Common myeloid progenitor, CD34-positive (primary cell): ENCODE data around the gene LYPD6B.

Source experiments
- CTCF ChIA-PET: fragments of 350-600 bp; sonication (Branson Sonifier 250); formaldehyde crosslinking; loops from one replicate; lab custom pipeline; 2021; ENCODE audit warnings: antibody characterized with exemption; lab: Charles Lee
- POLR2A ChIA-PET: fragments of 350-600 bp; sonication (Branson Sonifier 250); formaldehyde crosslinking; loops from one replicate; lab custom pipeline; 2021; ENCODE audit warnings: antibody characterized with exemption; lab: Charles Lee
- DNase-seq, 3 donors: peaks; one replicate each; pipeline versions ENCODE4 v3.0.0 to v3.0.0-alpha.2; 2013
- H3K27ac ChIP-seq, 2 experiments: 1 replicate in 1 of 2; 2 replicates in 1 of 2; pipeline ENCODE4 v1.7.0; 2013; ENCODE audit warnings: inconsistent platforms in 2 of 2, low read length in 2 of 2, mild to moderate bottlenecking in 2 of 2, low read depth in 1 of 2, moderate library complexity in 1 of 2; ENCODE audit not compliant: severe bottlenecking in 2 of 2, insufficient read depth in 1 of 2, poor library complexity in 1 of 2
- H3K27me3 ChIP-seq, 5 experiments: replicated peaks in 2 of 5; 1 replicate in 3 of 5; 2 replicates in 2 of 5; pipeline versions ENCODE4 v1.6.1 to v1.7.0; 2013; ENCODE audit warnings: low read length in 4 of 5, mild to moderate bottlenecking in 2 of 5, moderate library complexity in 2 of 5, inconsistent platforms in 1 of 5; ENCODE audit not compliant: insufficient read depth in 5 of 5, control insufficient read depth in 4 of 5
- H3K36me3 ChIP-seq, 4 experiments: 1 replicate in 2 of 4; 2 replicates in 2 of 4; pipeline versions ENCODE4 v1.6.1 to v1.7.0; 2013; ENCODE audit warnings: low read length in 3 of 4, control low read depth in 1 of 4, mild to moderate bottlenecking in 1 of 4; ENCODE audit not compliant: control insufficient read depth in 4 of 4, insufficient read depth in 4 of 4
- H3K4me1 ChIP-seq, 4 experiments: 1 replicate in 3 of 4; 2 replicates in 1 of 4; pipeline versions ENCODE4 v1.6.1 to v1.7.1; 2013; ENCODE audit warnings: low read length in 3 of 4, mild to moderate bottlenecking in 3 of 4, control low read depth in 1 of 4, inconsistent platforms in 1 of 4, moderate library complexity in 1 of 4; ENCODE audit not compliant: control insufficient read depth in 4 of 4, insufficient read depth in 4 of 4; ENCODE audit errors: control extremely low read depth in 1 of 4
- H3K4me3 ChIP-seq, 7 experiments: 1 replicate in 4 of 7; 2 replicates in 3 of 7; pipeline versions ENCODE4 v1.5.1 to v1.7.0; 2013; ENCODE audit warnings: mild to moderate bottlenecking in 7 of 7, low read length in 6 of 7, moderate library complexity in 6 of 7, inconsistent platforms in 2 of 7, low read depth in 2 of 7, control low read depth in 1 of 7; ENCODE audit not compliant: insufficient read depth in 4 of 7, control insufficient read depth in 1 of 7; ENCODE audit errors: extremely low read depth in 1 of 7
- H3K9me3 ChIP-seq, 5 experiments: 1 replicate in 4 of 5; 2 replicates in 1 of 5; pipeline versions ENCODE4 v1.6.1 to v1.7.1; 2013; ENCODE audit warnings: low read length in 4 of 5, mild to moderate bottlenecking in 2 of 5, inconsistent platforms in 1 of 5, low read depth in 1 of 5, moderate library complexity in 1 of 5; ENCODE audit not compliant: control insufficient read depth in 4 of 5, insufficient read depth in 2 of 5; ENCODE audit errors: control extremely low read depth in 1 of 5
- WGBS: methylation state at CpG from one replicate; pipeline ENCODE4 v1.1.5; 2013; ENCODE audit not compliant: insufficient coverage; 5-methylcytosine and 5-hydroxymethylcytosine counted together

The LYPD6B gene

DNA sequence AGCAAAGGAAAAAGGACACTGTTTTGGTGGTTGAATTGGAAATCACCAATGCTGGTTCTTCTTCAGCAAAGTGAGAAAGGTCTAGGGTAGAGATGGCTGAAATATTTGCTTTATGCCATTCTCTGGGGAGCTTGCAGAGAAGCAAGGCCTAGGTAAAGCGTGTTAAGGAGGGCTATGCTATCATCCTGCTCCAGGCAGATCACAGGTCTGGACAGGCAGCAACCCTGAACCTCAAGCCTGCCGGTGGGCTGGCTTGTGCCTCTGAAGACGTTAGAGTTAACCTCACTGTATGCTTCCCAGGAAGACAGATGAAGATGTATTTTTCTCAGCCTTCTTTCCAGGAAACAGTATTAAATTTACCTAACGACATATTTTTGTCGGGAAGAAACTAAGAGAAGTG is 153.4 kb downstream of the LYPD6B start:
- DNase-seq, result no peak
- peaks cover 0 to 3% (median 0%) of the 10 kb centered on the region in 5 experiments for H3K27me3 ChIP-seq
- H3K4me1 ChIP-seq, result no peaks in the 10 kb centered on the region
- WGBS, result 97% methylated on average over 3 of the region's 5 CpGs
- CTCF ChIA-PET, result no interaction called here
- POLR2A ChIA-PET, result no interaction called here
- no peak overlapping the region for H3K4me3 ChIP-seq
- H3K27ac ChIP-seq, result no peak overlapping the region
- H3K9me3 ChIP-seq, result no peaks in the 10 kb centered on the region
- H3K36me3 ChIP-seq, result no peaks in the 10 kb centered on the region

DNA sequence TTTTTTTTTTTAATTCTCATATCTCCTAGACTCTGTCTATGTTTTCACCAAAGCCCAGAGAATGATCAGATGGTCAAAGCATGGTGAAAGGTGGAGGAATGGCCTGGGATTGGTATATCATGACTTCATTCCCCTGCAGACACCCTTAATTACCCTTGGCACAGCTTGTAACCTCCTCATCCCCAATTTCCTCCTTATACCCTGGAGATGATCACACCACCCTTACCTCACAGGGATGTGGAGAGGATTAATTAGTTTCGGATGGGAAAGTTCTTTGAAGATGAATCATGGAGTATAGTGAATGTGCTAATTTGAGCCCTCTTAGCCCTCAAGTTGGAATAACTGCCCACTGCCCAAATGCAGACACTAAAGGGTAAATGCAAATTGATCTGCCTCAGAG is 153.9 kb downstream of the LYPD6B start:
- no peaks in the 10 kb centered on the region for H3K36me3 ChIP-seq
- no peak for DNase-seq
- H3K27ac ChIP-seq, result no peak overlapping the region
- ChIA-PET POLR2A (no interaction called here), CTCF (no interaction called here)
- peaks cover 0 to 3% (median 0%) of the 10 kb centered on the region in 5 experiments for H3K27me3 ChIP-seq
- no CpG with 5 or more reads among the region's 1 CpG for WGBS
- H3K4me3 ChIP-seq, result no peak overlapping the region
- H3K4me1 ChIP-seq, result no peaks in the 10 kb centered on the region
- no peaks in the 10 kb centered on the region for H3K9me3 ChIP-seq

DNA sequence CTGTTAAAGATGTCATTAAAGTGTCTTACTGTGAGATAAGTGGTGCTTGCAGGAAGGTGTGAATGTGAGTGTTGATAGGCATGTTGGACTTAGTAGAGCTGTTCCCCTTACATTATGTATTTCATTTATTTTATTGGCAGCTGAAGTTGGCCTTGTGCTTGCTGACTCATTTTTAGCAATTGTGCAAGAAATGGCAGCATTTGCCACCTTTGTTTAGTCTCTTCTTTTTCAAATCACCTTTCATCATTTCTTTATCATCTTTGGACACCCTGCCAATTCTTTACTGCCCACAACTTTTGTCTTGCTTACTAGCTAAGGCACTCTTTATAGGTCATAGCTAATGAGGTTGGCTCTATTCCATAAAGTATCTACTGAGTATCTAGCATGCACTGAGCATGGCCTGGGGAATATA is 161.6 kb downstream of the LYPD6B start:
- Histone ChIP-seq H3K27ac (no peak overlapping the region), H3K36me3 (no peaks in the 10 kb centered on the region), H3K27me3 (peaks cover 0 to 4% (median 0%) of the 10 kb centered on the region in 5 experiments), H3K9me3 (no peaks in the 10 kb centered on the region), H3K4me3 (no peak overlapping the region), H3K4me1 (no peaks in the 10 kb centered on the region)
- CTCF ChIA-PET, result interaction anchor here (1.4 kb wide), 1 partner anchor 159 kb away, joined by 4 read pairs; no protein-coding TSS in a partner anchor
- POLR2A ChIA-PET, result no interaction called here
- DNase-seq, result no peak

DNA sequence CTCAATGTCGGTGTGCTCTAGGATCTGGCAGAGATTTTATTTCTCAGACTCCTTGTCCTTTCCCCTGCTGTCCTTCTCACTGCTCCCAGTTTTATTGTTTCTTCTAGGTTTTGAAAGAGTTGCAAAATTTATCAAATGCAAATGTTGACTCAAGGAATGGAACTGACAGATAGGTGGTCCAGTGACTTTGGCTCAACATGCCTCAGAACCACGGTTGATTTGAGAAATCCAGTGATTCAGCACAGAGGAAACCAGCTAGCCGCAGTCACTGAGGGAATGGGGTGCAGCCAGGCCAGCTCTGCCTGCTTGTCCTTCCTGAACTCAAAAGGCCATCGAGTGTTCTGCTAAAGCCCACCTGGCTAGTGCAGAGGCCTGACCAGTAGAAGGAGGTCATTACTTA is 166.2 kb downstream of the LYPD6B start:
- no peaks in the 10 kb centered on the region for H3K9me3 ChIP-seq
- 94% methylated on average over 2 of the region's 4 CpGs for WGBS
- H3K27me3 ChIP-seq, result peaks cover 0 to 2% (median 0%) of the 10 kb centered on the region in 5 experiments
- ChIA-PET POLR2A (no interaction called here), CTCF (interaction anchor here (1.5 kb wide), 1 partner anchor 16 kb away, joined by 3 read pairs; no protein-coding TSS in a partner anchor)
- no peaks in the 10 kb centered on the region for H3K4me1 ChIP-seq
- no peak overlapping the region for H3K27ac ChIP-seq
- no peak overlapping the region for H3K4me3 ChIP-seq
- no peaks in the 10 kb centered on the region for H3K36me3 ChIP-seq
- DNase-seq, result no peak

DNA sequence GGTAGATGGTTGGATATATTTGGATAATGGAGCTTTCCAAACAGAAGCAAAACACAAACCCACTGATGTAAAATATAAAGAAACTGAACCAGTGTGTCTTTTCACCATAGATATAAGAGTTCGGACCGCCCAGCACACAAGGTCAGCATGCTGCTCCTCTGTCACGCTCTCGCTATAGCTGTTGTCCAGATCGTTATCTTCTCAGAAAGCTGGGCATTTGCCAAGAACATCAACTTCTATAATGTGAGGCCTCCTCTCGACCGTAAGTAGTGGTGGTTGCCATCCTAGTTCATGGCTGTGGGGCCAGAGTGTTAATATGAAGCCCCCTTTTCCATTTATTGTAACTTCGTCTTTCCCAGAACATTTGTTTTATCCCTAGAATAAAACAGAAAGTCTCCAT is 166.6 kb downstream of the LYPD6B start:
- Histone ChIP-seq H3K36me3 (no peaks in the 10 kb centered on the region), H3K9me3 (no peaks in the 10 kb centered on the region), H3K4me1 (no peaks in the 10 kb centered on the region), H3K27ac (no peak overlapping the region), H3K27me3 (peaks cover 0 to 2% (median 0%) of the 10 kb centered on the region in 5 experiments), H3K4me3 (no peak overlapping the region)
- POLR2A ChIA-PET, result no interaction called here
- DNase-seq, result no peak
- 98% methylated on average over 5 of the region's 8 CpGs for WGBS
- CTCF ChIA-PET, result no interaction called here

DNA sequence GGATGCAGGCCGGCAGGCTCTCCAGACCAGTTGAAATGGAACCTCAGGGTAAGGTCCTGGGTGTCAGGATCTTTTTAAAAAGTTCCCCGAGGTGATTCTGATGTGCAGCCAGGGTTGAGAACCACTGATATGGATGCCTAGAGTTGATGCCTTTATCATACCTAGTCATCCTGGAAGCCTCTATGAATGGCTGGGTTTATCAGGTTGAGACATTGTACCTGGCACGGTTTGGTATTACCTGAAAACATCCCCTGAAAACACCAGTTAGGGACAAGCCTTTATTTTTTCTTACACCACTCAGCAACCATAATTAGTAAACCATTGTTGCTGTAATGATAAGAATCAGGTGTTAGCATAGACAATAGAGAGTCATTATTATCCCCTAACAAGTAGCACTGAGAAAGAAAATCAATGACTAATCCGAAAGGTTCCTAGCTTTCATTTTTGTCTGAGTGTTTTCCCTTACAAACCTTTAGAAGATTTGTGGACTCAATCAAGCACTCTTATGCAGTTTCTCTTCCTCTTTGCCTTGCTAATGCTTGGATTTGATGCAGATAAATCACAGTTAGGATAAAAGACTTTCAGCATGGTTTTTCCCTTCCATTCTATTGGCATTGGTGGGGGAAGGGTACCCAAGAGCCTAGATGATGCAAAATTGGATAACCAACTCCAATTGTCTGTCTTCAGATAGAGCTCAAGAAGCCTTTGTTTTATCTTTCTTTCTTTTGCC is 175.4 kb downstream of the LYPD6B start:
- Histone ChIP-seq H3K4me3 (no peak overlapping the region), H3K4me1 (no peaks in the 10 kb centered on the region), H3K9me3 (no peaks in the 10 kb centered on the region), H3K27ac (no peak overlapping the region), H3K36me3 (no peaks in the 10 kb centered on the region), H3K27me3 (no peaks in the 10 kb centered on the region)
- 100% methylated on average over 2 of the region's 4 CpGs for WGBS
- DNase-seq, result no peak
- ChIA-PET CTCF (interaction anchor here (1.4 to 1.6 kb wide), 2 partner anchors 20 to 98 kb away, joined by 3 to 4 read pairs; no protein-coding TSS in a partner anchor), POLR2A (no interaction called here)

DNA sequence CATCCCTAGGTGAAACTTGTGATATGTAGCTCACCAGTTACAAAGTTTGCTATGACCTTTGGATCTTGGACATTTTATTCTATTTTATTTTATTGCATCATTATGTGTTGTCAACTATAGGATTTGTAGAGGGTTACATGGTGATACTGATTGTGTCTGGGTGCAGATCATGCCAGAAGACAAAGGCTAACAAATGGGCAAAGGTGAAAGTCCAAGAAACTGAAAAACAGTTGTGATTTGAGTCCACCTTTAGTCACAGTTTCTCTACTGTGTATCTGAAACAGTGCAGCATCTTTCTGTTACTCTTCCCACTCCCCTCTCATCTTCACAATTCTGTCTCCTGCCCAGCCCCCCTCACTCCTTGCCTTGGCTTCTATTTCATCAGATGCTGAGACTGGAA is 180.0 kb downstream of the LYPD6B start:
- Histone ChIP-seq H3K9me3 (no peaks in the 10 kb centered on the region), H3K36me3 (no peaks in the 10 kb centered on the region), H3K27ac (no peak overlapping the region), H3K4me3 (no peak overlapping the region), H3K27me3 (peaks cover 0 to 2% (median 0%) of the 10 kb centered on the region in 5 experiments), H3K4me1 (no peaks in the 10 kb centered on the region)
- POLR2A ChIA-PET, result no interaction called here
- DNase-seq, result no peak
- CTCF ChIA-PET, result no interaction called here
